ENCODE measurements around the gene IL31RA.

DNA sequence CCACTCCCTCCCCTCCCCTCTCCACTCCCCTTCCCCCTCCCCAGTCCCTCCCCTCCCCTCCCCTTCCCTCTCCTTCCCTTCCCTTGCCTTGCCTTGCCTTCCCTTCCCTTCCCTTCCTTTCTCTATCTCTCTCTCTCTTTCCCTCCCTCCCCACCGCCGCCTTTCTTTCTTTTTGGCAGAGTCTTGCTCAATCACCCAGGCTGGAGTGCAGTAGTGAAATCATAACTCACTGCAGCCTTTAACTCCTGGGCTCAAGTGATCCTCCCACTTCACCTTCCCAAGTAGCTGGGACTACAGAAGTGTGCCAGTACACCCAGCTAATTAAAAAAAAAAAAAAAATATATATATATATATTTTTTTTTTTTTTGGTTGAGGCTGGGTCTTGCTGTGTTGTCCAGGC lies 45.5 kb downstream of the IL31RA start:
- TF ChIP-seq, protein P1, sequence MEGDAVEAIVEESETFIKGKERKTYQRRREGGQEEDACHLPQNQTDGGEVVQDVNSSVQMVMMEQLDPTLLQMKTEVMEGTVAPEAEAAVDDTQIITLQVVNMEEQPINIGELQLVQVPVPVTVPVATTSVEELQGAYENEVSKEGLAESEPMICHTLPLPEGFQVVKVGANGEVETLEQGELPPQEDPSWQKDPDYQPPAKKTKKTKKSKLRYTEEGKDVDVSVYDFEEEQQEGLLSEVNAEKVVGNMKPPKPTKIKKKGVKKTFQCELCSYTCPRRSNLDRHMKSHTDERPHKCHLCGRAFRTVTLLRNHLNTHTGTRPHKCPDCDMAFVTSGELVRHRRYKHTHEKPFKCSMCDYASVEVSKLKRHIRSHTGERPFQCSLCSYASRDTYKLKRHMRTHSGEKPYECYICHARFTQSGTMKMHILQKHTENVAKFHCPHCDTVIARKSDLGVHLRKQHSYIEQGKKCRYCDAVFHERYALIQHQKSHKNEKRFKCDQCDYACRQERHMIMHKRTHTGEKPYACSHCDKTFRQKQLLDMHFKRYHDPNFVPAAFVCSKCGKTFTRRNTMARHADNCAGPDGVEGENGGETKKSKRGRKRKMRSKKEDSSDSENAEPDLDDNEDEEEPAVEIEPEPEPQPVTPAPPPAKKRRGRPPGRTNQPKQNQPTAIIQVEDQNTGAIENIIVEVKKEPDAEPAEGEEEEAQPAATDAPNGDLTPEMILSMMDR (conservative IDR thresholded peaks at IDR 0.05): no peak
- no peak for TF ChIP-seq ZFX (IDR thresholded peaks at IDR 0.05)

All from C4-2B (cell line).